Trophoblast cell (in vitro differentiated cells and primary cell): ENCODE results near the gene RABGAP1.

ENCODE experiments used
- DNase-seq, 2 donors: peaks; one replicate each; pipeline ENCODE4 v3.0.0-alpha.2; 2016
- H2AFZ ChIP-seq: 2 replicates; pipeline ENCODE4 v1.6.1; 2013; ENCODE audit warnings: low read length, moderate library complexity, mild to moderate bottlenecking; ENCODE audit not compliant: insufficient read depth, poor library complexity
- H2AK5ac ChIP-seq: 2 replicates; pipeline ENCODE4 v1.6.1; 2013; ENCODE audit warnings: mild to moderate bottlenecking, low read length
- H2BK120ac ChIP-seq: 2 replicates; pipeline ENCODE4 v1.6.1; 2013; ENCODE audit warnings: low read length, mild to moderate bottlenecking, moderate library complexity; ENCODE audit not compliant: insufficient read depth, poor library complexity
- H2BK12ac ChIP-seq: 2 replicates; pipeline ENCODE4 v1.6.1; 2013; ENCODE audit warnings: mild to moderate bottlenecking, low read length, moderate library complexity
- H2BK5ac ChIP-seq: 2 replicates; pipeline ENCODE4 v1.6.1; 2013; ENCODE audit warnings: low read length, low read depth, moderate library complexity, mild to moderate bottlenecking; ENCODE audit not compliant: poor library complexity
- H3K14ac ChIP-seq: 2 replicates; pipeline ENCODE4 v1.6.1; 2013; ENCODE audit warnings: mild to moderate bottlenecking, low read length
- H3K18ac ChIP-seq: 2 replicates; pipeline ENCODE4 v1.6.1; 2013; ENCODE audit warnings: mild to moderate bottlenecking, low read length
- H3K23ac ChIP-seq: 2 replicates; pipeline ENCODE4 v1.6.1; 2013; ENCODE audit warnings: low read length
- H3K27ac ChIP-seq: 2 replicates; pipeline ENCODE4 v1.5.1; 2013; ENCODE audit warnings: low read depth, mild to moderate bottlenecking, inconsistent platforms, low read length, moderate library complexity
- H3K27me3 ChIP-seq: 2 replicates; pipeline ENCODE4 v1.6.1; 2013; ENCODE audit warnings: inconsistent platforms, mild to moderate bottlenecking, low read length, moderate library complexity; ENCODE audit not compliant: insufficient read depth
- H3K36me3 ChIP-seq, 2 experiments: 1 replicate in 1 of 2; 2 replicates in 1 of 2; pipeline ENCODE4 v1.6.1; 2013; ENCODE audit warnings: low read length in 2 of 2, mild to moderate bottlenecking in 2 of 2, moderate library complexity in 1 of 2; ENCODE audit not compliant: insufficient read depth in 2 of 2, control insufficient read depth in 1 of 2
- H3K4ac ChIP-seq: 2 replicates; pipeline ENCODE4 v1.6.1; 2013; ENCODE audit warnings: low read depth, mild to moderate bottlenecking, low read length, moderate library complexity
- H3K4me1 ChIP-seq, 2 experiments: 1 replicate in 1 of 2; 2 replicates in 1 of 2; pipeline ENCODE4 v1.6.1; 2013; ENCODE audit warnings: low read length in 2 of 2, mild to moderate bottlenecking in 2 of 2, moderate library complexity in 1 of 2; ENCODE audit not compliant: insufficient read depth in 2 of 2, control insufficient read depth in 1 of 2
- H3K4me2 ChIP-seq: 2 replicates; pipeline ENCODE4 v1.6.1; 2013; ENCODE audit warnings: inconsistent platforms, mild to moderate bottlenecking, low read length, moderate library complexity
- H3K4me3 ChIP-seq: 2 replicates; pipeline ENCODE4 v1.5.1; 2013; ENCODE audit warnings: mild to moderate bottlenecking, low read depth, low read length, inconsistent platforms
- H3K79me1 ChIP-seq: one replicate; pipeline ENCODE4 v1.6.1; 2013; ENCODE audit warnings: low read length
- H3K79me2 ChIP-seq: 2 replicates; pipeline ENCODE4 v1.6.1; 2013; ENCODE audit warnings: low read length, mild to moderate bottlenecking; ENCODE audit not compliant: control insufficient read depth, insufficient read depth, poor library complexity
- H3K9ac ChIP-seq: 2 replicates; pipeline ENCODE4 v1.6.1; 2013; ENCODE audit warnings: mild to moderate bottlenecking, low read length
- H3K9me3 ChIP-seq: 2 replicates; pipeline ENCODE4 v1.6.1; 2013; ENCODE audit warnings: low read depth, mild to moderate bottlenecking, control low read depth, inconsistent platforms, low read length; ENCODE audit not compliant: insufficient read depth
- H4K12ac ChIP-seq: 2 replicates; pipeline ENCODE4 v1.6.1; 2013; ENCODE audit warnings: low read depth, mild to moderate bottlenecking, low read length, moderate library complexity
- H4K8ac ChIP-seq: 2 replicates; pipeline ENCODE4 v1.6.1; 2013; ENCODE audit warnings: low read depth, mild to moderate bottlenecking, low read length, moderate library complexity
- H4K91ac ChIP-seq: one replicate; pipeline ENCODE4 v1.6.1; 2013; ENCODE audit warnings: low read depth, mild to moderate bottlenecking, low read length, moderate library complexity
- WGBS: extraction: QIAGEN DNeasy Blood & Tissue Kit; methylation state at CpG from one replicate; pipeline ENCODE4 v1.1.7; 2013; ENCODE audit warnings: missing lambda C conversion rate; ENCODE audit not compliant: insufficient read length, insufficient coverage; ENCODE audit errors: extremely low coverage; 5-methylcytosine and 5-hydroxymethylcytosine counted together

RABGAP1 gene

GRCh38 chr9:123121457-123121856, 180.6 kb downstream of the RABGAP1 start:
- H2AFZ ChIP-seq = no peak overlapping the region
- no peak for DNase-seq
- no CpG with 5 or more reads among the region's 3 CpGs for WGBS

GRCh38 chr9:123127512-123128075, 186.8 kb downstream of the RABGAP1 start:
- no peak overlapping the region for H3K27ac ChIP-seq
- no peak overlapping the region for H2BK5ac ChIP-seq
- no peak overlapping the region for H2BK120ac ChIP-seq
- no peak overlapping the region for H3K9ac ChIP-seq
- peaks cover 5 to 6% of the 10 kb centered on the region in 2 experiments for H3K4me1 ChIP-seq
- no peak overlapping the region for H3K4me2 ChIP-seq
- H3K18ac ChIP-seq = no peak overlapping the region
- no peak overlapping the region for H2AFZ ChIP-seq
- no peak for DNase-seq
- no CpG with 5 or more reads among the region's 3 CpGs for WGBS
- no peaks in the 10 kb centered on the region for H3K79me2 ChIP-seq
- H2AK5ac ChIP-seq = no peak overlapping the region
- H4K12ac ChIP-seq = no peak overlapping the region
- H2BK12ac ChIP-seq = no peak overlapping the region
- H4K8ac ChIP-seq = no peak overlapping the region
- no peaks in the 10 kb centered on the region for H3K27me3 ChIP-seq
- no peak overlapping the region for H3K14ac ChIP-seq
- no peak overlapping the region for H3K23ac ChIP-seq
- no peaks in the 10 kb centered on the region for H3K9me3 ChIP-seq
- no peak overlapping the region for H3K4ac ChIP-seq
- H3K36me3 ChIP-seq = peaks cover 4 to 6% of the 10 kb centered on the region in 2 experiments
- H4K91ac ChIP-seq = no peak overlapping the region
- no peak overlapping the region for H3K4me3 ChIP-seq
- H3K79me1 ChIP-seq = no peaks in the 10 kb centered on the region

More at GRCh38 chr9:123121457-123121856, 180.6 kb downstream of the RABGAP1 start:
- Histone ChIP-seq H3K27me3 (no peaks in the 10 kb centered on the region), H3K4me1 (no peaks in the 10 kb centered on the region), H3K14ac (no peak overlapping the region), H3K4me2 (no peak overlapping the region), H3K79me2 (no peaks in the 10 kb centered on the region), H2AK5ac (no peak overlapping the region), H4K8ac (no peak overlapping the region), H3K9me3 (no peaks in the 10 kb centered on the region), H3K18ac (no peak overlapping the region), H4K12ac (no peak overlapping the region), H3K79me1 (no peaks in the 10 kb centered on the region), H3K23ac (no peak overlapping the region), H2BK12ac (no peak overlapping the region), H3K9ac (no peak overlapping the region), H2BK5ac (no peak overlapping the region), H4K91ac (no peak overlapping the region), H3K4me3 (no peak overlapping the region), H3K27ac (no peak overlapping the region), H2BK120ac (no peak overlapping the region), H3K36me3 (no peaks in the 10 kb centered on the region), H3K4ac (no peak overlapping the region)

- Histone ChIP-seq H3K79me2 (no peaks in the 10 kb centered on the region), H3K4me2 (no peak overlapping the region), H3K23ac (no peak overlapping the region), H3K4ac (no peak overlapping the region), H3K14ac (no peak overlapping the region), H2BK120ac (no peak overlapping the region), H2AK5ac (no peak overlapping the region), H4K8ac (no peak overlapping the region), H3K27ac (no peak overlapping the region), H3K4me1 (peaks cover 5 to 6% of the 10 kb centered on the region in 2 experiments), H2BK12ac (no peak overlapping the region), H3K79me1 (no peaks in the 10 kb centered on the region), H2BK5ac (no peak overlapping the region), H3K9me3 (no peaks in the 10 kb centered on the region), H3K4me3 (no peak overlapping the region), H3K18ac (no peak overlapping the region), H3K27me3 (no peaks in the 10 kb centered on the region), H2AFZ (no peak overlapping the region), H4K12ac (no peak overlapping the region), H3K36me3 (peaks cover 4 to 6% of the 10 kb centered on the region in 2 experiments), H3K9ac (no peak overlapping the region), H4K91ac (no peak overlapping the region)
- no peak for DNase-seq
- WGBS = no CpG with 5 or more reads among the region's 4 CpGs
These were observed 187.8 kb downstream of the RABGAP1 start for GRCh38 chr9:123128591-123128990.

- Histone ChIP-seq H4K91ac (no peak overlapping the region), H4K8ac (no peak overlapping the region), H3K14ac (no peak overlapping the region), H2BK12ac (no peak overlapping the region), H3K9me3 (no peaks in the 10 kb centered on the region), H3K18ac (no peak overlapping the region), H2AK5ac (no peak overlapping the region), H3K36me3 (peaks cover 4 to 6% of the 10 kb centered on the region in 2 experiments), H3K27ac (no peak overlapping the region), H3K27me3 (no peaks in the 10 kb centered on the region), H3K4me2 (no peak overlapping the region), H3K9ac (no peak overlapping the region), H3K4ac (no peak overlapping the region), H2BK5ac (no peak overlapping the region), H3K79me1 (no peaks in the 10 kb centered on the region), H4K12ac (no peak overlapping the region), H3K79me2 (no peaks in the 10 kb centered on the region), H3K23ac (no peak overlapping the region), H3K4me3 (no peak overlapping the region), H2AFZ (no peak overlapping the region), H3K4me1 (peaks cover 5 to 6% of the 10 kb centered on the region in 2 experiments), H2BK120ac (no peak overlapping the region)
- no peak for DNase-seq
- WGBS = no CpG with 5 or more reads among the region's 1 CpG
These were observed 188.6 kb downstream of the RABGAP1 start for GRCh38 chr9:123129423-123129822.
